T1000 (cell line): Measurements from ENCODE around the gene NVL.
"Not testable (repeated sequence)": the region's sequence is repeated elsewhere in the genome, so short reads cannot be mapped to it uniquely, and the experiment has no call there.

Experiments used
- DNase-seq: peaks from one replicate; lab custom pipeline; 2025; ENCODE audit warnings: mixed read lengths; lab: John Stamatoyannopoulos, UW

Gene NVL

GRCh38 chr1:224338150-224338838 lies 8.3 kb upstream of the NVL start:
- DNase-seq = no peak

- DNase-seq = no peak
Measured at GRCh38 chr1:224333939-224334786, 4.2 kb upstream of the NVL start.

- no peak for DNase-seq
Measured at GRCh38 chr1:224333309-224333926, 3.4 kb upstream of the NVL start.

- no peak for DNase-seq
Measured at GRCh38 chr1:224331824-224332223, 1.9 kb upstream of the NVL start.

- no peak for DNase-seq
Measured at GRCh38 chr1:224331326-224331725, 1.4 kb upstream of the NVL start.

- DNase-seq = no peak
Measured at GRCh38 chr1:224329484-224329841, 509 bp downstream of the NVL start.

- no peak for DNase-seq
Measured at GRCh38 chr1:224328644-224329043, 1.3 kb downstream of the NVL start.

- no peak for DNase-seq
Measured at GRCh38 chr1:224325959-224326358, 4.0 kb downstream of the NVL start.

- no peak for DNase-seq
Measured at GRCh38 chr1:224321706-224322105, 8.3 kb downstream of the NVL start.

- DNase-seq = no peak
Measured at GRCh38 chr1:224317383-224318045, 12.5 kb downstream of the NVL start.

GRCh38 chr1:224312025-224312424 lies 17.9 kb downstream of the NVL start:
- DNase-seq = no peak

GRCh38 chr1:224311503-224311902 lies 18.5 kb downstream of the NVL start:
- not testable (repeated sequence) for DNase-seq

- no peak for DNase-seq
Measured at GRCh38 chr1:224308064-224308463, 21.9 kb downstream of the NVL start.

- no peak for DNase-seq
Measured at GRCh38 chr1:224304767-224305166, 25.2 kb downstream of the NVL start.

- DNase-seq = no peak
Measured at GRCh38 chr1:224302947-224303346, 27.0 kb downstream of the NVL start.

GRCh38 chr1:224301391-224301790 lies 28.6 kb downstream of the NVL start:
- no peak for DNase-seq

- DNase-seq = no peak
Measured at GRCh38 chr1:224300346-224300745, 29.6 kb downstream of the NVL start.

- DNase-seq = no peak
Measured at GRCh38 chr1:224298346-224299330, 31.3 kb downstream of the NVL start.

GRCh38 chr1:224294775-224295174 lies 35.2 kb downstream of the NVL start:
- DNase-seq = no peak

GRCh38 chr1:224292419-224292818 lies 37.6 kb downstream of the NVL start:
- no peak for DNase-seq

GRCh38 chr1:224289396-224289795 lies 40.6 kb downstream of the NVL start:
- no peak for DNase-seq
